PFSK-1 (cell line): ENCODE data around the gene SCO2.

Experiments used
- FOXP2 ChIP-seq: optimal IDR thresholded peaks from 2 replicates; pipeline ENCODE3; 2011; ENCODE audit warnings: borderline replicate concordance, control low read depth, inconsistent platforms; ENCODE audit not compliant: insufficient read depth; ENCODE audit errors: extremely low read length, extremely low read depth
- SIN3A ChIP-seq: IDR thresholded peaks from 2 replicates; pipeline ENCODE4 v1.6.1; 2012; ENCODE audit warnings: mild to moderate bottlenecking, low read length, moderate library complexity, borderline replicate concordance; ENCODE audit not compliant: insufficient read depth
- TAF1 ChIP-seq: IDR thresholded peaks from 2 replicates; pipeline ENCODE4 v1.6.1; 2012; ENCODE audit warnings: low read length, control low read depth, borderline replicate concordance; ENCODE audit not compliant: insufficient read depth
- TF ChIP-seq, protein P1 (sequence below), 2 experiments: IDR thresholded peaks; 2 replicates each; pipeline versions ENCODE4 v1.6.1 to v1.8.0; 2011 to 2012; ENCODE audit warnings: low read depth in 2 of 2, low read length in 2 of 2, control low read depth in 1 of 2, inconsistent platforms in 1 of 2, mild to moderate bottlenecking in 1 of 2, moderate library complexity in 1 of 2; ENCODE audit not compliant: insufficient read depth in 1 of 2

DNA sequence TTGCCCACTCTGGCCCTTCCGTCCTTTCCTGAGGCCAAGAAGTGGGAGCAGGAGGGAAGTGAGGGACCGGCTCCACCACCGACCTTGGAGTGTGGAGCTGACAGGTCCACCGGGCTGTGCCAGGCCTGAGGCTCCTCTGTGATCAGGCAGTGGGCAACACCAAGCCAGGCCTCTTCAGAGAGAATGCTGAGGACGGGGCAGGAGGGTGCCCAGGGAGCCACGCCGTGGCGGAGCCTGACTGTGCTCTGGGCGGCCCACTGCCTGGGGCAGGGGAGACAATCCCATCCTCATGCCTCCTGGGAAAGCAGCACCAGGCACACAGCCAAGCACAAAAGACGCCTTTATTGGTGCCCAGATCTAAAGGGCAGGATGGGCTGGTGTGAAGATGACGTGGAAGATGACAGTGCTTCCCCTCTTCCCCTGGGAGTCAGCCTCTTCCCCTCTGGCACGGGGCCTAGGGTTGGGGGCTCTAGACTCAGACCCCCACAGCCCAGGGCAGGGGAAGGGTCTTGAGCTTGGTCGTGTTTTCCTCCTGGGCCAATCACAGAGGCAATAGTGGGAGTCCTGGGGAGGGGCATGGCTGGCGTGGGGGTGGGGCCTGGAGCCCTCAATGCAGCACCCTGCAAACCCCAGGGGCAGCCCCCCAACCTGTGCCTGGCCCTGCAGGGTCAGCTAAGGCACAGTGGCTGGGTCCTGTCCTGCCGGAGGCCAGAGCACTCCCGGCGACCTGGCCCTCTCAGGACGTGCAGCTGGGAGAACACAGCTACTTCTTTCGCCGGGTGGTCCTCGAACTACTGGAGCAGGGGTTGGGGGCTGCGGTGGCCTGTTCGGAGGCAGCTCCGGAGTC lies 22.5 kb downstream of the SCO2 start:
- TF ChIP-seq, protein P1, sequence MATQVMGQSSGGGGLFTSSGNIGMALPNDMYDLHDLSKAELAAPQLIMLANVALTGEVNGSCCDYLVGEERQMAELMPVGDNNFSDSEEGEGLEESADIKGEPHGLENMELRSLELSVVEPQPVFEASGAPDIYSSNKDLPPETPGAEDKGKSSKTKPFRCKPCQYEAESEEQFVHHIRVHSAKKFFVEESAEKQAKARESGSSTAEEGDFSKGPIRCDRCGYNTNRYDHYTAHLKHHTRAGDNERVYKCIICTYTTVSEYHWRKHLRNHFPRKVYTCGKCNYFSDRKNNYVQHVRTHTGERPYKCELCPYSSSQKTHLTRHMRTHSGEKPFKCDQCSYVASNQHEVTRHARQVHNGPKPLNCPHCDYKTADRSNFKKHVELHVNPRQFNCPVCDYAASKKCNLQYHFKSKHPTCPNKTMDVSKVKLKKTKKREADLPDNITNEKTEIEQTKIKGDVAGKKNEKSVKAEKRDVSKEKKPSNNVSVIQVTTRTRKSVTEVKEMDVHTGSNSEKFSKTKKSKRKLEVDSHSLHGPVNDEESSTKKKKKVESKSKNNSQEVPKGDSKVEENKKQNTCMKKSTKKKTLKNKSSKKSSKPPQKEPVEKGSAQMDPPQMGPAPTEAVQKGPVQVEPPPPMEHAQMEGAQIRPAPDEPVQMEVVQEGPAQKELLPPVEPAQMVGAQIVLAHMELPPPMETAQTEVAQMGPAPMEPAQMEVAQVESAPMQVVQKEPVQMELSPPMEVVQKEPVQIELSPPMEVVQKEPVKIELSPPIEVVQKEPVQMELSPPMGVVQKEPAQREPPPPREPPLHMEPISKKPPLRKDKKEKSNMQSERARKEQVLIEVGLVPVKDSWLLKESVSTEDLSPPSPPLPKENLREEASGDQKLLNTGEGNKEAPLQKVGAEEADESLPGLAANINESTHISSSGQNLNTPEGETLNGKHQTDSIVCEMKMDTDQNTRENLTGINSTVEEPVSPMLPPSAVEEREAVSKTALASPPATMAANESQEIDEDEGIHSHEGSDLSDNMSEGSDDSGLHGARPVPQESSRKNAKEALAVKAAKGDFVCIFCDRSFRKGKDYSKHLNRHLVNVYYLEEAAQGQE (IDR thresholded peaks at IDR 0.05; ENCODE audit: insufficient read depth in 1 of 2, low read depth in 2 of 2, low read length in 2 of 2), result no peak
- no peak for TF ChIP-seq SIN3A
- TF ChIP-seq TAF1, result no peak
- no peak for TF ChIP-seq FOXP2
